GM23248 (cell line): Measurements from ENCODE around the gene DENND2D. TPM values are rescaled to one million over a fixed set of nuclear protein-coding genes. Genes with fewer than 3 reads are reported as not detected.

Experiments
- DNase-seq: peaks from one replicate; pipeline ENCODE4 v3.0.0-alpha.2; 2015
- H2AFZ ChIP-seq: fragments of 200-600 bp; sonication (generic); 2 replicates; pipeline ENCODE4 v1.6.1; 2016; ENCODE audit warnings: antibody characterized with exemption
- H3F3A ChIP-seq: fragments of 200-600 bp; sonication (generic); 2 replicates; pipeline ENCODE4 v1.6.1; 2016; ENCODE audit warnings: mild to moderate bottlenecking, antibody characterized with exemption, mixed run types; ENCODE audit not compliant: insufficient read depth
- H3K27ac ChIP-seq: fragments of 200-600 bp; sonication (generic); 2 replicates; pipeline ENCODE4 v1.5.1; 2016; ENCODE audit warnings: mild to moderate bottlenecking
- H3K27me3 ChIP-seq: fragments of 200-600 bp; sonication (generic); replicated peaks from 2 replicates; pipeline ENCODE4 v1.6.1; 2016; ENCODE audit warnings: mild to moderate bottlenecking; ENCODE audit not compliant: insufficient read depth
- H3K36me3 ChIP-seq: fragments of 200-600 bp; sonication (generic); 2 replicates; pipeline ENCODE4 v1.6.1; 2016; ENCODE audit warnings: low read depth, mild to moderate bottlenecking
- H3K4me1 ChIP-seq: fragments of 200-600 bp; sonication (generic); 2 replicates; pipeline ENCODE4 v1.6.1; 2016; ENCODE audit warnings: mild to moderate bottlenecking; ENCODE audit not compliant: insufficient read depth
- H3K4me2 ChIP-seq: fragments of 200-600 bp; sonication (generic); one replicate; pipeline ENCODE4 v1.6.1; 2016; ENCODE audit warnings: mild to moderate bottlenecking; ENCODE audit not compliant: unreplicated experiment
- H3K4me3 ChIP-seq: fragments of 200-600 bp; sonication (generic); 2 replicates; pipeline ENCODE4 v1.5.1; 2016; ENCODE audit warnings: mild to moderate bottlenecking
- H3K79me2 ChIP-seq: fragments of 200-600 bp; sonication (generic); 2 replicates; pipeline ENCODE4 v1.6.1; 2016; ENCODE audit warnings: mild to moderate bottlenecking; ENCODE audit not compliant: insufficient read depth
- H3K9ac ChIP-seq: fragments of 200-600 bp; sonication (generic); 2 replicates; pipeline ENCODE4 v1.6.1; 2016; ENCODE audit warnings: mild to moderate bottlenecking
- H3K9me2 ChIP-seq: fragments of 200-600 bp; sonication (generic); 2 replicates; pipeline ENCODE4 v1.6.1; 2016; ENCODE audit warnings: mixed run types, mild to moderate bottlenecking, moderate library complexity; ENCODE audit not compliant: insufficient read depth
- H3K9me3 ChIP-seq: fragments of 200-600 bp; sonication (generic); one replicate; pipeline ENCODE4 v1.6.1; 2017; ENCODE audit warnings: low read depth
- H4K20me1 ChIP-seq: fragments of 200-600 bp; sonication (generic); 2 replicates; pipeline ENCODE4 v1.6.0; 2016; ENCODE audit not compliant: insufficient read depth
- EZH2 ChIP-seq: fragments of 200-600 bp; sonication (generic); IDR thresholded peaks from 2 replicates; pipeline ENCODE4 v1.6.1; 2018; ENCODE audit warnings: antibody characterized with exemption, mild to moderate bottlenecking; ENCODE audit not compliant: insufficient read depth, poor library complexity, severe bottlenecking
- EZH2phosphoT487 ChIP-seq: fragments of 200-600 bp; sonication (generic); IDR thresholded peaks from 2 replicates; pipeline ENCODE4 v1.6.1; 2018; ENCODE audit warnings: antibody characterized with exemption, moderate library complexity, mild to moderate bottlenecking, low read depth; ENCODE audit not compliant: insufficient read depth
- WGBS, 2 experiments: methylation state at CpG; one replicate each; pipeline ENCODE4 v1.1.6; 2015 to 2017; ENCODE audit warnings: low lambda C conversion rate in 2 of 2, low coverage in 1 of 2; ENCODE audit errors: missing lambda C conversion rate in 2 of 2; 5-methylcytosine and 5-hydroxymethylcytosine counted together
- in situ Hi-C: fragments of 300-500 bp; cut with MboI; formaldehyde crosslinking; loops from 2 replicates; pipeline ENCODE4 v1.15.0; 2020
- polyA plus RNA-seq: library from polyadenylated mRNA; unstranded; fragments of >200 nt; fragmentation: Nextera tagmentation; extraction: Ambion mirVana; gene quantifications from 2 replicates; pipeline ENCODE4 v1.2.1, GENCODE V29; 2016
- total RNA-seq: library from RNA; depleted of rRNA; stranded (reverse); fragments of >200 nt; shearing (Covaris generic); gene quantifications from 2 replicates; pipeline ENCODE4 v1.2.3, GENCODE V29; 2014

The DENND2D gene
- total and polyA plus RNA-seq, 2 experiments from 2014 or later, result 3.7 to 6.6 TPM

DNA sequence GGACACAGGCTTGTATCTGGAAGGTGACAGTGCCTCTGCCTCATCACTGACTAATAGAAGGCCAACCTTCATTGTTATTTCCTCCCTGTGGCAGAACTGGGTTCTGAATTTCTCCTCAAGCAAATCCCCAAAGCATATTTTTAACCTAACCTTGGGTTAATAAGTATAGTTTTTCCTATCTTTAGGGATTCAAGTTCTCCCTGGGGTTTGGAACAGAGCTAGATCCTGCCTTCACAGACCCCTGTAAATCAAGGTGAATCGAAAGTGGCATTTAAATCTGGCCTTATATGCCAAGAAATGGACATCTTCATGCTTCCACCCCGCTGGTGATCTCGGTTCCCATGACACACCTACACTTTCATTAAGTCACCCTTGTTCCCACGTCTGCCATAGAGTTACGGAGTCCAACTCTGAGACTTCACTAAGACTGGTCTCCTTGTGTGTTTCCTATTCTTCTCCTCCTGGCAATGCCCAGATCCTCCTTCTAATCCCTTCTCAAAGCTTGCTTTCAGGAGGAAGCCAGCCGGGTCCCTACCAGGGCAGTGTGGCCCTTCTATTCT lies 22.8 kb upstream of the DENND2D start:
- WGBS, 2 experiments, result 79 to 80% methylated on average over 6 of the region's 6 CpGs
- in situ Hi-C loops, result loop anchor here (25.0 kb wide), 1 partner anchor 539 kb away; the partner anchor contains the start of gene DDX20
- no peaks in the 10 kb centered on the region for H3K9me2 ChIP-seq
- no peak overlapping the region for H3K4me3 ChIP-seq
- no peaks in the 10 kb centered on the region for H4K20me1 ChIP-seq
- peaks cover 12% of the 10 kb centered on the region for H3K4me1 ChIP-seq
- H3K27me3 ChIP-seq, result no peaks in the 10 kb centered on the region
- H3K9ac ChIP-seq, result no peak overlapping the region
- H3K9me3 ChIP-seq, result no peaks in the 10 kb centered on the region
- no peaks in the 10 kb centered on the region for H3K36me3 ChIP-seq
- H3F3A ChIP-seq, result peaks cover 5% of the 10 kb centered on the region; the same call in 1 of the 2 replicates
- no peak overlapping the region for H2AFZ ChIP-seq
- H3K79me2 ChIP-seq, result no peaks in the 10 kb centered on the region
- no peak for TF ChIP-seq EZH2
- no peak for TF ChIP-seq EZH2phosphoT487
- DNase-seq, result no peak
- no peak overlapping the region for H3K4me2 ChIP-seq
- H3K27ac ChIP-seq, result no peak overlapping the region

DNA sequence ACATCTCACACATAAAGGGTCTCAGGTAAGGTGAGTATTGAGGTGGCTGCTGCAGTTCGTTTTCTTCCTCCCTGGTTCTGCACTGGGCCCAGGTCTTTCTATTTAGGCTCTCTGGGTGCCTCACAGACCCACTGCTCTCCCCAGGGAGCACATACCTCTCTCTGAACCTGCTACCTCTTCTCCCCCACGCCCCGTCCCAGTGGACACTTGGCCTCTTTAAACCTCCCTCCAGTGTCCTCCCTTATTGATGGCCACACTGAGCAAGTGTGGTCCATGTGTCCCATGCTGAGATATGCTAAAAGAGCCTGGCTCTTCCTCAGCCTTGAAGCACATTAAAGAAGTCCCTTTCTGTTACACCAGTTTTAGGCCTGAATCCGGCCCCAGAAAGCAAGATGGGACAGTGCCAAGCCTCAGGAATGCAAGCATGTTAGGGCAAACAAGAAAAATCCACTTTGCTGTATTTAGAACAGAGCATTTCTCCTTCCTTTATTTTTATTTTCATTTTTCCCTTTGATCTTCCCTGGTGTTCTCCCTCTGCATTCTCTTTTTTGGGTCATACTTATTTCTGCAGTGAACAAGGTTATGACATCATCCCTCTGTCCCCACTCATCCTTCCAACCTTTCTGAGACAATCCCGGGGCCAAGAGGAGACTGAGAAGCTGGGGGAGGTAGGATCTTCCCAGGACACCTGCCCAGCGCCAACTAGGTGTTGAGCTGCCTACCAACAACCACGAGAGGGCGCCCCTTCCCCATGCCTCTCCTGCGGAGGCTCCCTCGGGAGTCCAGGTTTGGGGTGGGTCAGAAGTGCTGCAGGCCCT lies 22.1 kb upstream of the DENND2D start:
- Histone ChIP-seq H3K27ac (no peak overlapping the region), H3K9me3 (no peaks in the 10 kb centered on the region), H3F3A (no peaks in the 10 kb centered on the region), H3K79me2 (no peaks in the 10 kb centered on the region), H3K4me3 (no peak overlapping the region), H4K20me1 (no peaks in the 10 kb centered on the region), H3K4me1 (peaks cover 5% of the 10 kb centered on the region), H3K27me3 (no peaks in the 10 kb centered on the region), H3K9ac (no peak overlapping the region), H2AFZ (no peak overlapping the region), H3K9me2 (no peaks in the 10 kb centered on the region), H3K4me2 (no peak overlapping the region), H3K36me3 (no peaks in the 10 kb centered on the region)
- 10 to 13% methylated on average over 10 of the region's 10 CpGs for WGBS, 2 experiments
- peak; percentile 81 for DNase-seq
- no peak for TF ChIP-seq EZH2
- TF ChIP-seq EZH2phosphoT487, result no peak
- in situ Hi-C loops, result loop anchor here (25.0 kb wide), 1 partner anchor 540 kb away; the partner anchor contains the start of gene DDX20

DNA sequence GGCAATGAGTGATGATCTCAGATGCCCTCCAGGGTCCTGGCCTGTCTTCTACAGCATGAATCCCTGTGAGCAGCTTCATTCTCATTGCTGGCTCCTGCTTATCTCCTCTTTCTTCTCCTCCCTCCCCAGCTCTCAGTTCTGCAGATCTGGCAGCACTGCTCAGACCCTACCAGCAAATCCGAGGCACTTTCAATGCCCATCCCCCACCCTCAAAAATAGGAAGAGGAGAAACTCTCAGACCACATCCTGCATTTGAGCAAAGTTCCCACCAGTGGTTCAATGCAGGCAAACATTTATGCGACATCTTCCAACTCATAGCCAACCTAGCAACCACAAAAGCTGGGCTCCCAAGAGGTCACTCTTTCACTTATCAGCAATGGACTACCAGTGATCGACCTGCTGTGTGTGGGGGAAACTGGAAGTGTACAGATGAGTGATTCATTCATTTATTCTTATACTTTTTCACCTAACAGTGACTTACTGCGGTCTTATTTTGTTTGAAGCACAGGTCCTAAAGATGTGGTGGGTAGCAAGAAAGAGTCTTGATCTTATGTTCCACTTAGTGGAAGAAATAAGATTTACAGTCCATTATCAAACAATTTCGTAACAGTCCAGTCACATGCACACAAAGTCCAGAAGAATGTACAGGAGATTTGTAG lies 21.3 kb upstream of the DENND2D start:
- Histone ChIP-seq H3K79me2 (no peaks in the 10 kb centered on the region), H3K4me3 (no peak overlapping the region), H2AFZ (no peak overlapping the region), H3K27me3 (no peaks in the 10 kb centered on the region), H3K9me3 (no peaks in the 10 kb centered on the region), H3F3A (no peaks in the 10 kb centered on the region), H4K20me1 (no peaks in the 10 kb centered on the region), H3K27ac (no peak overlapping the region), H3K4me2 (no peak overlapping the region), H3K9ac (no peak overlapping the region), H3K36me3 (no peaks in the 10 kb centered on the region), H3K4me1 (no peaks in the 10 kb centered on the region), H3K9me2 (no peaks in the 10 kb centered on the region)
- 56 to 59% methylated on average over 5 of the region's 5 CpGs for WGBS, 2 experiments
- no peak for DNase-seq
- in situ Hi-C loops, result loop anchor here (25.0 kb wide), 1 partner anchor 541 kb away; the partner anchor contains the start of gene DDX20
- TF ChIP-seq EZH2 (no peak), EZH2phosphoT487 (no peak)

DNA sequence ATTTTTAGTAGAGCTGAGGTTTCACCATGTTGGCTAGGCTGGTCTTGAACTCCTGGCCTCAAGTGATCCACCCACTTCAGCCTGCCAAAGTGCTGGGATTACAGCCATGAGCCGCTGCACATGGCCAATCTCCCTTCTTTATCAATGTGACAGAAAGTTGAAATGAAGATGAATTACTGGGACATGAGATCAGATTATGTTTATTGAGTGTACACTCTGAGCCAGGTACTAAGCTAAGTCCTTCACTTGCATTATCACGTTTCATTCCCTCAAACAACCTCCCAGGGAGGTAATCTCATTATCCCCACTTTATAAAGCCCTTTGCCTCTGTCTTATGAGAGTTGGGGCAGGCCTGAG lies 20.8 kb upstream of the DENND2D start:
- Histone ChIP-seq H3K9me2 (no peaks in the 10 kb centered on the region), H3K36me3 (no peaks in the 10 kb centered on the region), H3K9ac (no peak overlapping the region), H3K9me3 (no peaks in the 10 kb centered on the region), H3K79me2 (no peaks in the 10 kb centered on the region), H3K4me2 (no peak overlapping the region), H2AFZ (no peak overlapping the region), H3K4me1 (no peaks in the 10 kb centered on the region), H4K20me1 (no peaks in the 10 kb centered on the region), H3K27me3 (no peaks in the 10 kb centered on the region), H3K4me3 (no peak overlapping the region), H3K27ac (no peak overlapping the region), H3F3A (no peaks in the 10 kb centered on the region)
- TF ChIP-seq EZH2 (no peak), EZH2phosphoT487 (no peak)
- DNase-seq, result no peak
- in situ Hi-C loops, result loop anchor here (25.0 kb wide), 1 partner anchor 541 kb away; the partner anchor contains the start of gene DDX20
- 8 to 15% methylated on average over 2 of the region's 2 CpGs for WGBS, 2 experiments
